Breast epithelium (tissue), 3 donors: Measurements from ENCODE around the gene SLC25A48.

Experiments
- CTCF ChIP-seq, 3 donors: fragments of 450-650 bp; IDR thresholded peaks; one replicate each; pipeline ENCODE4 v1.5.1; 2016 to 2017; ENCODE audit warnings: antibody characterized with exemption in 3 of 3, mild to moderate bottlenecking in 3 of 3, moderate library complexity in 3 of 3
- POLR2AphosphoS5 ChIP-seq, 3 donors: sonication (generic); formaldehyde crosslinking; IDR thresholded peaks; one replicate each; pipeline ENCODE4 v1.6.1; 2017; ENCODE audit warnings: antibody characterized with exemption in 3 of 3

GRCh38 chr5:135829681-135830383 is 4.6 kb upstream of the SLC25A48 start:
- peak in 2 of 3 donors; percentile 36 to 52 for TF ChIP-seq CTCF (IDR thresholded peaks at IDR 0.05)
- TF ChIP-seq POLR2AphosphoS5 (IDR thresholded peaks at IDR 0.05), result no peak
